Osteoblast (primary cell): Measurements from ENCODE around the gene CCR6. TPM values are rescaled to one million over a fixed set of nuclear protein-coding genes. Genes with fewer than 3 reads are reported as not detected.

Experiments used
- DNase-seq: peaks from one replicate; pipeline ENCODE4 v3.0.0; 2011; ENCODE audit warnings: low spot score, mixed read lengths; ENCODE audit not compliant: insufficient read length; ENCODE audit errors: missing footprints
- H2AFZ ChIP-seq: 2 replicates; pipeline ENCODE4 v1.6.0; 2011; ENCODE audit warnings: mild to moderate bottlenecking, low read length
- H3K27ac ChIP-seq: 2 replicates; pipeline ENCODE4 v1.5.1; 2011; ENCODE audit warnings: mild to moderate bottlenecking, low read depth, low read length, moderate library complexity
- H3K27me3 ChIP-seq: 2 replicates; pipeline ENCODE4 v1.6.0; 2012; ENCODE audit warnings: mild to moderate bottlenecking, control low read depth, inconsistent platforms, low read length, moderate library complexity; ENCODE audit not compliant: insufficient read depth
- H3K36me3 ChIP-seq: 2 replicates; pipeline ENCODE4 v1.5.1; 2011; ENCODE audit warnings: mild to moderate bottlenecking, low read length, control low read depth, moderate library complexity; ENCODE audit not compliant: insufficient read depth
- H3K4me1 ChIP-seq: 2 replicates; pipeline ENCODE4 v1.5.1; 2011; ENCODE audit warnings: mild to moderate bottlenecking, low read length, control low read depth, moderate library complexity; ENCODE audit not compliant: insufficient read depth
- H3K4me2 ChIP-seq: 2 replicates; pipeline ENCODE4 v1.6.0; 2011; ENCODE audit warnings: mild to moderate bottlenecking, low read length; ENCODE audit not compliant: insufficient read depth
- H3K4me3 ChIP-seq: fragments of 200-600 bp; sonication (generic); 3 replicates; pipeline ENCODE4 v1.5.1; 2012; ENCODE audit warnings: mild to moderate bottlenecking, low read length, inconsistent platforms; ENCODE audit not compliant: insufficient read depth
- H3K79me2 ChIP-seq: 2 replicates; pipeline ENCODE4 v1.6.0; 2012; ENCODE audit warnings: mild to moderate bottlenecking, low read length, control low read depth, inconsistent platforms; ENCODE audit not compliant: insufficient read depth
- H3K9me3 ChIP-seq: 2 replicates; pipeline ENCODE4 v1.5.1; 2011; ENCODE audit warnings: low read depth, low read length, control low read depth
- H4K20me1 ChIP-seq: 2 replicates; pipeline ENCODE4 v1.6.0; 2012; ENCODE audit warnings: mild to moderate bottlenecking, low read length, control low read depth; ENCODE audit not compliant: insufficient read depth
- CTCF ChIP-seq: IDR thresholded peaks from 2 replicates; pipeline ENCODE4 v1.5.1; 2011; ENCODE audit warnings: mild to moderate bottlenecking, low read depth, low read length, moderate library complexity; ENCODE audit errors: extremely low read depth
- total RNA-seq: library from RNA; depleted of rRNA; stranded (reverse); fragments of >200 nt; gene quantifications from 2 replicates; pipeline ENCODE4 v1.2.3, GENCODE V29; 2012

CCR6 gene
- total RNA-seq, 1 donor, result not detected

- Histone ChIP-seq H3K36me3 (no peaks in the 10 kb centered on the region), H3K4me3 (no peak overlapping the region), H3K79me2 (no peaks in the 10 kb centered on the region), H3K27ac (no peak overlapping the region), H2AFZ (no peak overlapping the region), H3K27me3 (no peaks in the 10 kb centered on the region), H3K4me1 (no peaks in the 10 kb centered on the region), H3K4me2 (no peak overlapping the region), H3K9me3 (no peaks in the 10 kb centered on the region), H4K20me1 (no peaks in the 10 kb centered on the region)
- TF ChIP-seq CTCF, result no peak
- DNase-seq, result no peak
These were observed 29.4 kb upstream of the CCR6 start for GRCh38 chr6:167093406-167093921.

- Histone ChIP-seq H3K4me3 (no peak overlapping the region), H3K79me2 (no peaks in the 10 kb centered on the region), H3K4me1 (no peaks in the 10 kb centered on the region), H3K4me2 (peak overlapping the region; percentile 18), H3K27me3 (no peaks in the 10 kb centered on the region), H2AFZ (peak overlapping the region; percentile 15), H4K20me1 (no peaks in the 10 kb centered on the region), H3K9me3 (no peaks in the 10 kb centered on the region), H3K36me3 (no peaks in the 10 kb centered on the region), H3K27ac (no peak overlapping the region)
- no peak for TF ChIP-seq CTCF
- peak; percentile 43 for DNase-seq
These were observed 28.9 kb upstream of the CCR6 start for GRCh38 chr6:167093922-167094432.

GRCh38 chr6:167094436-167094819, 28.5 kb upstream of the CCR6 start:
- Histone ChIP-seq H3K36me3 (no peaks in the 10 kb centered on the region), H3K4me3 (no peak overlapping the region)
- TF ChIP-seq CTCF, result no peak

GRCh38 chr6:167094820-167095637, 27.9 kb upstream of the CCR6 start:
- no peak for TF ChIP-seq CTCF
- H2AFZ ChIP-seq, result no peak overlapping the region
- peak overlapping the region; percentile 18 for H3K4me2 ChIP-seq
- H4K20me1 ChIP-seq, result no peaks in the 10 kb centered on the region
- peak; percentile 41 for DNase-seq
- no peaks in the 10 kb centered on the region for H3K9me3 ChIP-seq
- no peaks in the 10 kb centered on the region for H3K4me1 ChIP-seq
- no peak overlapping the region for H3K27ac ChIP-seq
- no peaks in the 10 kb centered on the region for H3K36me3 ChIP-seq
- H3K4me3 ChIP-seq, result no peak overlapping the region
- no peaks in the 10 kb centered on the region for H3K79me2 ChIP-seq
- H3K27me3 ChIP-seq, result no peaks in the 10 kb centered on the region

More at GRCh38 chr6:167094436-167094819, 28.5 kb upstream of the CCR6 start:
- Histone ChIP-seq H3K4me1 (no peaks in the 10 kb centered on the region), H3K27ac (no peak overlapping the region), H2AFZ (no peak overlapping the region), H3K27me3 (no peaks in the 10 kb centered on the region), H4K20me1 (no peaks in the 10 kb centered on the region), H3K79me2 (no peaks in the 10 kb centered on the region), H3K4me2 (peak overlapping the region; percentile 18), H3K9me3 (no peaks in the 10 kb centered on the region)
- peak; percentile 47 for DNase-seq
